ENCODE results near the gene KLHL40.

GRCh38 chr3:42698216-42698910 is 13.0 kb downstream of the KLHL40 start:
- no peak for TF ChIP-seq CTCF (IDR thresholded peaks at IDR 0.05)
- no peak for TF ChIP-seq EP300 (IDR thresholded peaks at IDR 0.05)
- TF ChIP-seq POLR2A (IDR thresholded peaks at IDR 0.05) = no peak
